WI38 (cell line): ENCODE data around the gene MDH1.
"Not testable (repeated sequence)": the region's sequence is repeated elsewhere in the genome, so short reads cannot be mapped to it uniquely, and the experiment has no call there.

ENCODE experiments used
- H3K4me3 ChIP-seq: 2 replicates; pipeline ENCODE4 v1.5.1; 2011; ENCODE audit warnings: low read depth, mild to moderate bottlenecking, control low read depth, low read length
- CTCF ChIP-seq: IDR thresholded peaks from 2 replicates; pipeline ENCODE4 v1.5.1; 2012; ENCODE audit warnings: low read depth, mild to moderate bottlenecking, control low read depth, low read length

MDH1 gene

DNA sequence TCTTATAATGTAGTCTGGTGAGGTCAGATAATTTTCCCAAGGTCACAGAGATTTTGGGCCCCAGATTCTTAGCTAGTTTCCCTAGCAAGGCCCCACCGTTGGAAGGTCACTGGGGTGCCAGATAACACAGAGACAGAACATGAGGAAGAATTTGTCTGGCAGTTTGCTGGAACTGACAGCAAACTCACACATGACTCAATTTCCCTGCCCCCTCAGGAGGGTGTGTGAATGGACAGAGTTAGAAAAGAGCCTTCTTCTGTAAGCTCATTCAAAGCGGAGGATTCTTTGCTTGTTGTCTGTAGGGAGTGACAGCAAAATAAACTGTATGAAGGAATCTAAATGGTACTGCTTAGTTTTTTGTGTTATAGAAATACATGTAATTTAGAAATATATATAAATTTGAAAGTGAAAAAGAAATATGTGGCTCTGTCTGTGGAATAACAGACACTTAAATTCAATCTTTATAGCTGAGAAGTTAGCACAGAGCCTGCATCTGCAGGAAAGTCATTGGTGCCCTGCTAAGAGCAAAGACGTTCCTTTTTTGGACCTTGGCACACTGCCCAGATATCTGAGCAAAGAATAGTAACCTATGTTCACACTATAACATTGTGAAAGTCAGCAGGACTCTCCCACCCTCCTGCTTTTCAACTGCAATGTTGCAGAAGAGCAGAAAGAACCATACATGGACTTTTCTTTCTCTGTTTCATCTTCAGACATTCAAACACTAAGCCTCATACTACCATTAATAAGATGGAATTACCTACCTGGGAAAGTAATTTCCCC is 2.1 kb downstream of the MDH1 start:
- no peak overlapping the region for H3K4me3 ChIP-seq
- no peak for TF ChIP-seq CTCF

DNA sequence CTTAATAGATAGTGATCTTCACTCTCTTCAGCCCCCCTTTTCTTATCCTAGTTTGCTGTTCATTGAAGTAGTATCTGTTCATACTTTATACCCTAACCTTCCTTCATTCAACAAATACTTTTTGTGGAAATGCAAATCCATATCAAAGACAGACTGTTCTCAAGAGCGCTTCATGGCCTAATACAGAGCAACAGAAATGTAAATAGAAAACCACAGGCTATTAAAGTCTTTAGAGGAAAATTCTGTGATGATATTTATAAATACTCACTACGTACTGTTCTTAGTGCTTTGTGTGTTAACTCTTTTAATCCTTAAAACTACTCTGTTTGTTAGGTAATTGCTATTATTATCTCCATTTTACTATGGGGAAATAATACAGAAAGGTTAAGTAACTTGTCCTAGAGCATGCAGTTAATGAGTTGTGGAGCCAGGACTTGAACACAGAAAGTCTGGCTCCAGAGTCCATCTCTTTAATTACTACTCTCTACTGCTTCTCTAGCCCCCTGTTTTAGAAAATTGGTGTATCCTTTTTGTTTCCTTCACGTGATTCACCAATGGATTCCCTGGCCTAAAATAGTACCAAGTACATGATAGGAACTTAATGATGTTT is 2.9 kb downstream of the MDH1 start:
- TF ChIP-seq CTCF = no peak
- H3K4me3 ChIP-seq = no peak overlapping the region

- TF ChIP-seq CTCF = no peak
- H3K4me3 ChIP-seq = no peak overlapping the region
These were observed 5.9 kb downstream of the MDH1 start for GRCh38 chr2:63594660-63595059.

- no peak overlapping the region for H3K4me3 ChIP-seq
- no peak for TF ChIP-seq CTCF
These were observed 7.7 kb downstream of the MDH1 start for GRCh38 chr2:63596401-63596883.

- no peak for TF ChIP-seq CTCF
- no peak overlapping the region for H3K4me3 ChIP-seq
These were observed 10.2 kb downstream of the MDH1 start for GRCh38 chr2:63598981-63599380.

- TF ChIP-seq CTCF = no peak
These were observed 12.2 kb downstream of the MDH1 start for GRCh38 chr2:63600881-63601460.

DNA sequence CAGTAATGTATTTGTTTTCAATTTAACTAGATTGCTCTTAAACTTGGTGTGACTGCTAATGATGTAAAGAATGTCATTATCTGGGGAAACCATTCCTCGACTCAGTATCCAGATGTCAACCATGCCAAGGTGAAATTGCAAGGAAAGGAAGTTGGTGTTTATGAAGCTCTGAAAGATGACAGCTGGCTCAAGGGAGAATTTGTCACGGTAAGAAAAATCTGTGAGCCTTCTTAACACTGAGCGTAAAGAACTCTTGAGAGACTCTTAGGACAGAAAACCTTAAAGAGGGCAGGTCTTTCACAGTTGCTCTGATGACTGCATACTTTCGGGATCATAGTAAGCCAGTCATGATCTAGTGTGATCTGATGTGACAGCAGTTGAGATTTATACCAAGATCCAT is 15.9 kb downstream of the MDH1 start:
- H3K4me3 ChIP-seq = no peak overlapping the region
- no peak for TF ChIP-seq CTCF

More at GRCh38 chr2:63600881-63601460, 12.2 kb downstream of the MDH1 start:
- H3K4me3 ChIP-seq = no peak overlapping the region

DNA sequence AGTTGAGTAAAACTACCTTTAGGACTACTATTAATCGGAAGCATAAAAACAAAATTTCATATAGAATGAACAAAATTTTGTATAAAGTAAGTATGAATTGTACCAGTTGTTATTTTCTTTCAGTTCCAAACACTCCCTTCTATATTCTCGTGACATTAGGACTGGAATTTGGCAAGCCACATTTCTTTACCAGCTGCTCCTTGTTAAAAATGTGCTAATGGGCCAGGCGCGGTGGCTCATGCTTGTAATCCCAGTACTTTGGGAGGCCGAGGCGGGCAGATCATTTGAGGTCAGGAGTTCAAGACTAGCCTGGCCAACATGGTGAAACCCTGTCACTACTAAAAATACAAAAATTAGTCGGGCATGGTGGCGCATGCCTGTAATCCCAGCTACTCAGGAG is 20.1 kb downstream of the MDH1 start:
- H3K4me3 ChIP-seq = not testable (repeated sequence)
